ENCODE results near the gene MT1F.

The MT1F gene

GRCh38 chr16:56625943-56626654, 31.7 kb upstream of the MT1F start:
- DNase-seq, result no peak

GRCh38 chr16:56626685-56627084, 31.1 kb upstream of the MT1F start:
- DNase-seq, result no peak

- DNase-seq, result no peak
Measured at GRCh38 chr16:56628486-56629350, 29.0 kb upstream of the MT1F start.

- no peak for DNase-seq
Measured at GRCh38 chr16:56629531-56629930, 28.2 kb upstream of the MT1F start.

GRCh38 chr16:56630134-56630533, 27.6 kb upstream of the MT1F start:
- DNase-seq, result no peak

- no peak for DNase-seq
Measured at GRCh38 chr16:56631197-56631596, 26.6 kb upstream of the MT1F start.

- DNase-seq, result no peak
Measured at GRCh38 chr16:56631832-56632155, 26.0 kb upstream of the MT1F start.

- DNase-seq, result no peak
Measured at GRCh38 chr16:56632156-56632847, 25.5 kb upstream of the MT1F start, which contains the start of gene MT1M. TSS of gene MT1M (plus strand) at chr16:56632659. CDS start at chr16:56632732, 73 bp downstream.

- DNase-seq, result no peak
Measured at GRCh38 chr16:56632848-56633365, 24.9 kb upstream of the MT1F start.

GRCh38 chr16:56633535-56633934, 24.2 kb upstream of the MT1F start:
- DNase-seq, result no peak

- no peak for DNase-seq
Measured at GRCh38 chr16:56634715-56635440, 22.9 kb upstream of the MT1F start.

GRCh38 chr16:56635441-56635967, 22.3 kb upstream of the MT1F start:
- no peak for DNase-seq

GRCh38 chr16:56636616-56637413, 20.9 kb upstream of the MT1F start:
- no peak for DNase-seq

- peak in 1 of 2 experiments; percentile 7 for DNase-seq
Measured at GRCh38 chr16:56637814-56638750, 19.7 kb upstream of the MT1F start, which contains the start of gene MT1A. TSS of gene MT1A (plus strand) at chr16:56638666. CDS start at chr16:56638739, 73 bp downstream.

- DNase-seq, result no peak
Measured at GRCh38 chr16:56639045-56639444, 18.7 kb upstream of the MT1F start.

- no peak for DNase-seq
Measured at GRCh38 chr16:56640076-56640475, 17.7 kb upstream of the MT1F start.

GRCh38 chr16:56641166-56641565, 16.6 kb upstream of the MT1F start:
- DNase-seq, result no peak

GRCh38 chr16:56643080-56643778, 14.5 kb upstream of the MT1F start:
- peak; percentile 18 to 35 for DNase-seq

- DNase-seq, result no peak
Measured at GRCh38 chr16:56643833-56644232, 13.9 kb upstream of the MT1F start.

GRCh38 chr16:56645311-56645710, 12.4 kb upstream of the MT1F start:
- DNase-seq, result no peak

Data from NCI-H1930 (cell line).